Activated T-helper 17 cell treated with anti-CD3 and anti-CD28 coated beads, Interleukin-2, amount 50 U/mL, for 72 hours (primary cell): ENCODE results near the gene AP3D1. TPM values are rescaled to one million over a fixed set of nuclear protein-coding genes. Genes with fewer than 3 reads are reported as not detected.

Source experiments
- ATAC-seq: fragments of 150-1000 bp; cut with Tn5 transposase; replicated peaks from 2 replicates; pipeline ENCODE4 v1.10.0; 2021; ENCODE audit warnings: mild to moderate bottlenecking, moderate library complexity
- H3K27ac Mint-ChIP-seq: one replicate; pipeline ENCODE4 v1.8.0; 2022; ENCODE audit warnings: mixed read lengths
- H3K27me3 Mint-ChIP-seq: one replicate; pipeline ENCODE4 v1.8.0; 2022; ENCODE audit warnings: mixed read lengths
- H3K36me3 Mint-ChIP-seq: one replicate; pipeline ENCODE4 v1.8.0; 2022; ENCODE audit warnings: low read depth, mild to moderate bottlenecking, mixed read lengths
- H3K4me1 Mint-ChIP-seq: one replicate; pipeline ENCODE4 v1.8.0; 2022; ENCODE audit warnings: mixed read lengths
- H3K4me3 Mint-ChIP-seq: one replicate; pipeline ENCODE4 v1.8.0; 2022; ENCODE audit warnings: mild to moderate bottlenecking, mixed read lengths
- H3K9me3 Mint-ChIP-seq: one replicate; pipeline ENCODE4 v1.8.0; 2022; ENCODE audit warnings: mixed read lengths
- total RNA-seq, 2 donors: library from RNA; stranded (reverse); gene quantifications; one replicate each; pipeline ENCODE4 v1.2.3, GENCODE V29; 2022

The AP3D1 gene
- total RNA-seq, 2 donors from 2014 or later, result 83.6 to 108 TPM

- peaks cover 53% of the 10 kb centered on the region for H3K36me3 Mint-ChIP-seq
- H3K9me3 Mint-ChIP-seq, result no peaks in the 10 kb centered on the region
- ATAC-seq, result no peak
- H3K4me3 Mint-ChIP-seq, result peak overlapping the region; percentile 94
- peak overlapping the region; percentile 93 for H3K27ac Mint-ChIP-seq
- H3K4me1 Mint-ChIP-seq, result peaks cover 19% of the 10 kb centered on the region
- no peaks in the 10 kb centered on the region for H3K27me3 Mint-ChIP-seq
Observed at GRCh38 chr19:2149980-2150793, 1.2 kb downstream of the AP3D1 start.

GRCh38 chr19:2148482-2149135, 2.8 kb downstream of the AP3D1 start:
- ATAC-seq, result peak; percentile 20
- H3K27ac Mint-ChIP-seq, result peak overlapping the region; percentile 93
- H3K9me3 Mint-ChIP-seq, result no peaks in the 10 kb centered on the region
- H3K36me3 Mint-ChIP-seq, result peaks cover 66% of the 10 kb centered on the region
- H3K4me1 Mint-ChIP-seq, result peaks cover 19% of the 10 kb centered on the region
- no peaks in the 10 kb centered on the region for H3K27me3 Mint-ChIP-seq
- H3K4me3 Mint-ChIP-seq, result peak overlapping the region; percentile 94

GRCh38 chr19:2145831-2146241, 5.5 kb downstream of the AP3D1 start:
- Mint-ChIP-seq H3K4me3 (peak overlapping the region; percentile 94), H3K27ac (peak overlapping the region; percentile 59), H3K9me3 (no peaks in the 10 kb centered on the region), H3K36me3 (peaks cover 70% of the 10 kb centered on the region), H3K27me3 (no peaks in the 10 kb centered on the region), H3K4me1 (peaks cover 13% of the 10 kb centered on the region)
- no peak for ATAC-seq

- Mint-ChIP-seq H3K27me3 (no peaks in the 10 kb centered on the region), H3K36me3 (peaks cover 68% of the 10 kb centered on the region), H3K9me3 (no peaks in the 10 kb centered on the region), H3K27ac (no peak overlapping the region), H3K4me3 (no peak overlapping the region), H3K4me1 (peaks cover 8% of the 10 kb centered on the region)
- no peak for ATAC-seq
Observed at GRCh38 chr19:2144190-2144589, 7.2 kb downstream of the AP3D1 start.

GRCh38 chr19:2142173-2142829, 9.1 kb downstream of the AP3D1 start:
- no peak for ATAC-seq
- Mint-ChIP-seq H3K9me3 (no peaks in the 10 kb centered on the region), H3K27me3 (no peaks in the 10 kb centered on the region), H3K36me3 (peaks cover 71% of the 10 kb centered on the region), H3K4me3 (no peak overlapping the region), H3K27ac (no peak overlapping the region), H3K4me1 (peaks cover 8% of the 10 kb centered on the region)

- Mint-ChIP-seq H3K4me3 (no peak overlapping the region), H3K4me1 (no peaks in the 10 kb centered on the region), H3K36me3 (peaks cover 73% of the 10 kb centered on the region), H3K27ac (no peak overlapping the region), H3K9me3 (no peaks in the 10 kb centered on the region), H3K27me3 (no peaks in the 10 kb centered on the region)
- ATAC-seq, result no peak
Observed at GRCh38 chr19:2140138-2140569, 11.2 kb downstream of the AP3D1 start.

- Mint-ChIP-seq H3K36me3 (peaks cover 68% of the 10 kb centered on the region), H3K9me3 (no peaks in the 10 kb centered on the region), H3K27ac (no peak overlapping the region), H3K4me1 (no peaks in the 10 kb centered on the region), H3K4me3 (no peak overlapping the region), H3K27me3 (no peaks in the 10 kb centered on the region)
- ATAC-seq, result no peak
Observed at GRCh38 chr19:2139385-2140137, 11.8 kb downstream of the AP3D1 start.

- Mint-ChIP-seq H3K9me3 (no peaks in the 10 kb centered on the region), H3K4me3 (no peak overlapping the region), H3K27me3 (no peaks in the 10 kb centered on the region), H3K4me1 (no peaks in the 10 kb centered on the region), H3K27ac (no peak overlapping the region), H3K36me3 (peaks cover 60% of the 10 kb centered on the region)
- no peak for ATAC-seq
Observed at GRCh38 chr19:2138061-2138728, 13.2 kb downstream of the AP3D1 start.

- no peak for ATAC-seq
- no peak overlapping the region for H3K27ac Mint-ChIP-seq
- H3K4me3 Mint-ChIP-seq, result no peak overlapping the region
- no peaks in the 10 kb centered on the region for H3K27me3 Mint-ChIP-seq
- H3K9me3 Mint-ChIP-seq, result no peaks in the 10 kb centered on the region
- H3K4me1 Mint-ChIP-seq, result no peaks in the 10 kb centered on the region
- H3K36me3 Mint-ChIP-seq, result peaks cover 74% of the 10 kb centered on the region
Observed at GRCh38 chr19:2136796-2137195, 14.6 kb downstream of the AP3D1 start.

GRCh38 chr19:2135474-2136402, 15.6 kb downstream of the AP3D1 start:
- Mint-ChIP-seq H3K9me3 (no peaks in the 10 kb centered on the region), H3K4me3 (no peak overlapping the region), H3K27ac (no peak overlapping the region), H3K36me3 (peaks cover 71% of the 10 kb centered on the region), H3K4me1 (no peaks in the 10 kb centered on the region), H3K27me3 (no peaks in the 10 kb centered on the region)
- no peak for ATAC-seq

GRCh38 chr19:2132731-2133490, 18.5 kb downstream of the AP3D1 start:
- no peak for ATAC-seq
- H3K36me3 Mint-ChIP-seq, result peaks cover 64% of the 10 kb centered on the region
- H3K27me3 Mint-ChIP-seq, result no peaks in the 10 kb centered on the region
- H3K4me3 Mint-ChIP-seq, result no peak overlapping the region
- H3K4me1 Mint-ChIP-seq, result no peaks in the 10 kb centered on the region
- H3K27ac Mint-ChIP-seq, result no peak overlapping the region
- H3K9me3 Mint-ChIP-seq, result no peaks in the 10 kb centered on the region

GRCh38 chr19:2132191-2132590, 19.2 kb downstream of the AP3D1 start:
- no peaks in the 10 kb centered on the region for H3K4me1 Mint-ChIP-seq
- ATAC-seq, result no peak
- no peak overlapping the region for H3K27ac Mint-ChIP-seq
- peaks cover 64% of the 10 kb centered on the region for H3K36me3 Mint-ChIP-seq
- no peaks in the 10 kb centered on the region for H3K9me3 Mint-ChIP-seq
- H3K27me3 Mint-ChIP-seq, result no peaks in the 10 kb centered on the region
- no peak overlapping the region for H3K4me3 Mint-ChIP-seq
